ENCODE results near the gene SMYD3. TPM values are rescaled to one million over a fixed set of nuclear protein-coding genes. Genes with fewer than 3 reads are reported as not detected.

The SMYD3 gene
- total RNA-seq, 1 experiment from 2014 or later, result 17.4 TPM

GRCh38 chr1:245803666-245804037 lies 703.4 kb downstream of the SMYD3 start:
- BruUV-seq (replicated peaks), result no TSS peak
- H3K36me3 ChIP-seq (ENCODE audit: control insufficient read depth, insufficient read depth, low read length), result no peaks in the 10 kb centered on the region
- H3K4me3 ChIP-seq (ENCODE audit: low read depth in 2 of 2, low read length in 2 of 2), result no peak overlapping the region
- in situ Hi-C loops (cut with HindIII; ENCODE audit: low pct_unique_long_range_greater_than_20kb, low sequenced_read_pairs), result no loop called here
- intact Hi-C loops (cut with micrococcal nuclease; ENCODE audit: unreplicated experiment), result no loop called here
- no peak for DNase-seq (ENCODE audit: low read depth, low spot score)
- no peaks in the 10 kb centered on the region for H3K9me3 ChIP-seq (ENCODE audit: control insufficient read depth, insufficient read depth, low read depth, low read length)
- H3K27ac ChIP-seq (ENCODE audit: low read length), result no peak overlapping the region
- no peak for ATAC-seq
- TF ChIP-seq SIN3A (IDR thresholded peaks at IDR 0.05; ENCODE audit: borderline replicate concordance, insufficient read depth, low read depth, low read length), result no peak
- TF ChIP-seq TCF7L2 (IDR thresholded peaks at IDR 0.05; ENCODE audit: low read depth, low read length), result no peak
- TF ChIP-seq, protein P1, sequence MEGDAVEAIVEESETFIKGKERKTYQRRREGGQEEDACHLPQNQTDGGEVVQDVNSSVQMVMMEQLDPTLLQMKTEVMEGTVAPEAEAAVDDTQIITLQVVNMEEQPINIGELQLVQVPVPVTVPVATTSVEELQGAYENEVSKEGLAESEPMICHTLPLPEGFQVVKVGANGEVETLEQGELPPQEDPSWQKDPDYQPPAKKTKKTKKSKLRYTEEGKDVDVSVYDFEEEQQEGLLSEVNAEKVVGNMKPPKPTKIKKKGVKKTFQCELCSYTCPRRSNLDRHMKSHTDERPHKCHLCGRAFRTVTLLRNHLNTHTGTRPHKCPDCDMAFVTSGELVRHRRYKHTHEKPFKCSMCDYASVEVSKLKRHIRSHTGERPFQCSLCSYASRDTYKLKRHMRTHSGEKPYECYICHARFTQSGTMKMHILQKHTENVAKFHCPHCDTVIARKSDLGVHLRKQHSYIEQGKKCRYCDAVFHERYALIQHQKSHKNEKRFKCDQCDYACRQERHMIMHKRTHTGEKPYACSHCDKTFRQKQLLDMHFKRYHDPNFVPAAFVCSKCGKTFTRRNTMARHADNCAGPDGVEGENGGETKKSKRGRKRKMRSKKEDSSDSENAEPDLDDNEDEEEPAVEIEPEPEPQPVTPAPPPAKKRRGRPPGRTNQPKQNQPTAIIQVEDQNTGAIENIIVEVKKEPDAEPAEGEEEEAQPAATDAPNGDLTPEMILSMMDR (IDR thresholded peaks at IDR 0.05), result no peak
- no peak for TF ChIP-seq POLR2AphosphoS5 (IDR thresholded peaks at IDR 0.05; ENCODE audit: low read depth, low read length)
- TF ChIP-seq, protein P2, sequence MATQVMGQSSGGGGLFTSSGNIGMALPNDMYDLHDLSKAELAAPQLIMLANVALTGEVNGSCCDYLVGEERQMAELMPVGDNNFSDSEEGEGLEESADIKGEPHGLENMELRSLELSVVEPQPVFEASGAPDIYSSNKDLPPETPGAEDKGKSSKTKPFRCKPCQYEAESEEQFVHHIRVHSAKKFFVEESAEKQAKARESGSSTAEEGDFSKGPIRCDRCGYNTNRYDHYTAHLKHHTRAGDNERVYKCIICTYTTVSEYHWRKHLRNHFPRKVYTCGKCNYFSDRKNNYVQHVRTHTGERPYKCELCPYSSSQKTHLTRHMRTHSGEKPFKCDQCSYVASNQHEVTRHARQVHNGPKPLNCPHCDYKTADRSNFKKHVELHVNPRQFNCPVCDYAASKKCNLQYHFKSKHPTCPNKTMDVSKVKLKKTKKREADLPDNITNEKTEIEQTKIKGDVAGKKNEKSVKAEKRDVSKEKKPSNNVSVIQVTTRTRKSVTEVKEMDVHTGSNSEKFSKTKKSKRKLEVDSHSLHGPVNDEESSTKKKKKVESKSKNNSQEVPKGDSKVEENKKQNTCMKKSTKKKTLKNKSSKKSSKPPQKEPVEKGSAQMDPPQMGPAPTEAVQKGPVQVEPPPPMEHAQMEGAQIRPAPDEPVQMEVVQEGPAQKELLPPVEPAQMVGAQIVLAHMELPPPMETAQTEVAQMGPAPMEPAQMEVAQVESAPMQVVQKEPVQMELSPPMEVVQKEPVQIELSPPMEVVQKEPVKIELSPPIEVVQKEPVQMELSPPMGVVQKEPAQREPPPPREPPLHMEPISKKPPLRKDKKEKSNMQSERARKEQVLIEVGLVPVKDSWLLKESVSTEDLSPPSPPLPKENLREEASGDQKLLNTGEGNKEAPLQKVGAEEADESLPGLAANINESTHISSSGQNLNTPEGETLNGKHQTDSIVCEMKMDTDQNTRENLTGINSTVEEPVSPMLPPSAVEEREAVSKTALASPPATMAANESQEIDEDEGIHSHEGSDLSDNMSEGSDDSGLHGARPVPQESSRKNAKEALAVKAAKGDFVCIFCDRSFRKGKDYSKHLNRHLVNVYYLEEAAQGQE (IDR thresholded peaks at IDR 0.05; ENCODE audit: insufficient read depth in 1 of 2, low read depth in 2 of 2, low read length in 1 of 2), result no peak
- ChIA-PET POLR2A (no interaction called here), CTCF (no interaction called here)
- no peaks in the 10 kb centered on the region for H3K4me1 ChIP-seq (ENCODE audit: control insufficient read depth, insufficient read depth, low read length)
- no peaks in the 10 kb centered on the region for H3K27me3 ChIP-seq (ENCODE audit: control insufficient read depth, insufficient read depth, low read length)

- POLR2A ChIA-PET, result no interaction called here
- Histone ChIP-seq H3K9me3 (ENCODE audit: control insufficient read depth, insufficient read depth, low read depth, low read length) (no peaks in the 10 kb centered on the region), H3K27me3 (ENCODE audit: control insufficient read depth, insufficient read depth, low read length) (no peaks in the 10 kb centered on the region), H3K36me3 (ENCODE audit: control insufficient read depth, insufficient read depth, low read length) (no peaks in the 10 kb centered on the region), H3K4me3 (ENCODE audit: low read depth in 2 of 2, low read length in 2 of 2) (no peak overlapping the region), H3K27ac (ENCODE audit: low read length) (no peak overlapping the region), H3K4me1 (ENCODE audit: control insufficient read depth, insufficient read depth, low read length) (no peaks in the 10 kb centered on the region)
- no peak for TF ChIP-seq SIN3A (IDR thresholded peaks at IDR 0.05; ENCODE audit: borderline replicate concordance, insufficient read depth, low read depth, low read length)
- TF ChIP-seq TCF7L2 (IDR thresholded peaks at IDR 0.05; ENCODE audit: low read depth, low read length), result no peak
- TF ChIP-seq, protein P2 (IDR thresholded peaks at IDR 0.05; ENCODE audit: insufficient read depth in 1 of 2, low read depth in 2 of 2, low read length in 1 of 2), result no peak
- DNase-seq (ENCODE audit: low read depth, low spot score) (no peak), ATAC-seq (no peak)
- CTCF ChIA-PET, result no interaction called here
- BruUV-seq (replicated peaks), result no TSS peak
- intact Hi-C loops (cut with micrococcal nuclease; ENCODE audit: unreplicated experiment) (no loop called here), in situ Hi-C loops (cut with HindIII; ENCODE audit: low pct_unique_long_range_greater_than_20kb, low sequenced_read_pairs) (no loop called here)
Measured at GRCh38 chr1:245802941-245803665, 704.0 kb downstream of the SMYD3 start.

Measured in Panc1 (cell line).